K562 (cell line): ENCODE measurements around the gene HSDL2. TPM values are rescaled to one million over a fixed set of nuclear protein-coding genes. Genes with fewer than 3 reads are reported as not detected.

ENCODE experiments used
- AFF1 ChIP-seq, 2 experiments: fragments of 450-650 bp; IDR thresholded peaks; 2 replicates each; pipeline ENCODE4 v1.6.1; 2018; ENCODE audit warnings: mild to moderate bottlenecking in 2 of 2, low read depth in 1 of 2; ENCODE audit not compliant: partially characterized antibody in 2 of 2
- CHCHD3 ChIP-seq: fragments of 250-450 bp; sonication (Bioruptor Pico); IDR thresholded peaks from 2 replicates; pipeline ENCODE4 v2.1.2; 2022; ENCODE audit warnings: mild to moderate bottlenecking
- CHD4 ChIP-seq: fragments of 200-600 bp; sonication (generic); IDR thresholded peaks from 3 replicates; pipeline ENCODE4 v1.6.1; 2012; ENCODE audit warnings: low read depth, mild to moderate bottlenecking, mixed read lengths, low read length, inconsistent platforms; ENCODE audit not compliant: insufficient read depth, insufficient replicate concordance, poor library complexity, severe bottlenecking
- FOXJ3 ChIP-seq: sonication (generic); formaldehyde crosslinking; IDR thresholded peaks from 2 replicates; pipeline ENCODE4 v1.4.0; 2020; ENCODE audit warnings: mild to moderate bottlenecking, missing genetic modification reagents
- GATAD2A ChIP-seq: fragments of 450-650 bp; IDR thresholded peaks from 2 replicates; pipeline ENCODE4 v1.6.1; 2017
- HOMEZ ChIP-seq: fragments of 250-450 bp; sonication (Bioruptor Pico); IDR thresholded peaks from 2 replicates; pipeline ENCODE4 v1.4.0; 2020; ENCODE audit warnings: mild to moderate bottlenecking, moderate library complexity
- IFI16 ChIP-seq: fragments of 250-450 bp; sonication (Bioruptor Pico); IDR thresholded peaks from 2 replicates; pipeline ENCODE4 v2.1.2; 2022; ENCODE audit warnings: mild to moderate bottlenecking, inconsistent platforms
- NFIX ChIP-seq: fragments of 250-450 bp; sonication (Bioruptor Pico); IDR thresholded peaks from 2 replicates; pipeline ENCODE4 v1.4.0; 2020; ENCODE audit warnings: low read depth, mild to moderate bottlenecking, moderate library complexity
- PCBP1 ChIP-seq: fragments of 200-400 bp; formaldehyde crosslinking; IDR thresholded peaks from 2 replicates; pipeline ENCODE4 v1.6.1; 2018; ENCODE audit warnings: mild to moderate bottlenecking, low read depth, low read length; ENCODE audit not compliant: poor library complexity, severe bottlenecking
- SMARCA5 ChIP-seq: fragments of 450-650 bp; IDR thresholded peaks from 2 replicates; pipeline ENCODE4 v1.6.1; 2016
- SMARCC2 ChIP-seq: fragments of 450-650 bp; IDR thresholded peaks from 2 replicates; pipeline ENCODE4 v1.6.1; 2017; ENCODE audit warnings: antibody characterized with exemption, moderate library complexity, mild to moderate bottlenecking, low read depth
- TCF7 ChIP-seq: sonication (generic); IDR thresholded peaks from 2 replicates; pipeline ENCODE4 v1.6.1; 2016; ENCODE audit warnings: antibody characterized with exemption, borderline replicate concordance
- TEAD4 ChIP-seq, 2 experiments: sonication (generic) in 1 of 2; formaldehyde crosslinking in 1 of 2; IDR thresholded peaks; 2 replicates each; pipeline versions ENCODE4 v1.6.1 to v1.8.0; 2012 to 2022; ENCODE audit warnings: borderline replicate concordance in 1 of 2, inconsistent platforms in 1 of 2, low read length in 1 of 2, mild to moderate bottlenecking in 1 of 2, missing genetic modification reagents in 1 of 2
- ZNF589 ChIP-seq: fragments of 200-800 bp; sonication (Bioruptor generic); IDR thresholded peaks from 2 replicates; pipeline ENCODE4 v1.6.1; 2016; ENCODE audit warnings: low read depth, missing genetic modification characterization, missing compliant biosample characterization
- ZNF639 ChIP-seq, 2 experiments: fragments of 200-800 bp in 1 of 2; sonication (Bioruptor generic) in 1 of 2; sonication (generic) in 1 of 2; formaldehyde crosslinking in 1 of 2; IDR thresholded peaks in 1 of 2; conservative IDR thresholded peaks in 1 of 2; 2 replicates each; pipeline versions ENCODE4 v1.5.0 to v1.6.1; 2016 to 2020; ENCODE audit warnings: missing compliant biosample characterization in 1 of 2, missing genetic modification characterization in 1 of 2, missing genetic modification reagents in 1 of 2
- polyA plus RNA-seq, 8 experiments: library from polyadenylated mRNA; depleted of rRNA in 4 of 8; stranded (reverse) in 5 of 8; unstranded in 3 of 8; fragments of >200 nt; fragmentation: Nextera tagmentation in 2 of 8; fragmentation: Illumina TruSeq in 1 of 8; extraction: Ambion mirVana in 2 of 8; extraction: Trizol in 1 of 8; gene quantifications; 2 replicates each; pipeline versions ENCODE4 v1.2.1 to v1.2.3, GENCODE V29; 2011 to 2014; ENCODE audit warnings: inconsistent platforms in 1 of 8, missing spikeins in 1 of 8
- total RNA-seq, 7 experiments: library from RNA; depleted of rRNA in 6 of 7; stranded (reverse); fragments of >200 nt in 6 of 7; fragmentation: Illumina TruSeq in 2 of 7; extraction: Trizol in 2 of 7; gene quantifications; 2 replicates each; pipeline versions ENCODE4 v1.2.1 to v1.2.3, GENCODE V29; 2011 to 2021; ENCODE audit warnings: low replicate concordance in 1 of 7
- TF ChIP-seq, protein P1 (sequence below), 2 experiments: fragments of 450-650 bp; conservative IDR thresholded peaks; 2 replicates each; pipeline ENCODE4 v1.6.1; 2017; ENCODE audit warnings: mild to moderate bottlenecking in 2 of 2, moderate library complexity in 2 of 2

HSDL2 gene
- total and polyA plus RNA-seq, 9 of the 15 experiments (the other 6 are each of a cell fraction or from before 2014, with no cell fraction given): 22.8 to 74.1 (median 35.6) TPM

DNA sequence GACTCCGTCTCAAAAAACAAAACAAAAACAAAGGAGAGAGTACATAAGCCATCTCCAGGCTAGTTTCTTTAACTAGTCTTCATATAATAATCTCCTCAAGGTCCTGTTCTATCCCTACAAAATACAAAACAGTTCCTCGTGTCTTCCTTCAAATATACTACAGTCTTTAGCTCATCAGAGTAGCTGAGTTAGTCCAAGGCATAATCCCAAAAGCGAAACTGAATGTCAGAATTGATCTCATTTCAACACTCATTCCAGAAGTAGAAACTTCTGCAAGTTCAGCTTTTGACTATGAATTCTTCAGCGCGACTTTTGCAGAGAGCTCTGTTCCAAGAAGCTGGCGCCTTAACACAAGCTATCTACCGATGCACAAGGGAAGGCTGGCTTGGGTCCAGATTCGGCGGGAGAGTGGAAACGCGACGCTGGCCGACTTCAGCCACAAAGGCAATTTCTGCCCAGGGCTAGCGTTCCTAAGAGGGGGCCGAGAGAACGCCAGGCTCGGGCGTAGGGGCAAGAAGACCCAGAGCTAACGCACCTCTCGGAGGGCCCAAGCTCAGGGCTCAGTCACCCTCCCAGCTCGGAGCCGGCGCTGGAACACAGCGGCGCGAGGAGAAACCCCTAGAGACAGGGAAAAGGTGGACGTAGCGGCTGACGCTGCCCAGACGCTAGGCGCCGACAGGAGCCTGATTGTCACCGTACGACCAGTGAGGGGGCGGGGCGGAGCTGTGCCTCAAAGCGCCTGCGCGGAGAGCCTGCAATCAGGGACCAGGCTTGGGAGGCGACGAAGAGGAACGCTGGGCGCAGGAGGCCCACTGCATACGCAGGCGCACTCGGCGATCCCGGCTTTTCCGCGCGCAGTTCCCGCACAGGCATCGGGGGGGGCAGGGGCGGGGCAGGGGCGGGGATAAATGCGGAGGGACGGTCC is 469 bp upstream of the HSDL2 start (continued):
- TF ChIP-seq AFF1 (IDR thresholded peaks at IDR 0.05; ENCODE audit: low read depth in 1 of 2, partially characterized antibody in 2 of 2) (peak; percentile 19 to 61), CHD4 (no peak), PCBP1 (peak; percentile 19), FOXJ3 (CRISPR knock-in tag) (no peak), TCF7 (no peak), HOMEZ (no peak), IFI16 (CRISPR knock-in tag) (no peak), GATAD2A (0 out of 2 replicates have a peak, but pooled peaks have one; percentile 16), ZNF589 (no peak), SMARCA5 (no peak; the same call in 1 of the 2 replicates), ZNF639 (CRISPR knock-in tag; conservative IDR thresholded peaks at IDR 0.05 in 1 of 2, IDR thresholded peaks at IDR 0.05 in 1 of 2) (0 out of 4 replicates have a peak, but pooled peaks of 1 of the 2 experiments have one; percentile 32), NFIX (CRISPR knock-in tag) (peak; percentile 31; the same call in 1 of the 2 replicates), CHCHD3 (CRISPR knock-in tag) (no peak), TEAD4 (IDR thresholded peaks at IDR 0.05; ENCODE audit: low read length) (peak; percentile 46), TEAD4 (CRISPR knock-in tag; IDR thresholded peaks at IDR 0.05; ENCODE audit: borderline replicate concordance) (no peak), SMARCC2 (peak; percentile 43; the same call in 1 of the 2 replicates)
- TF ChIP-seq, protein P1, sequence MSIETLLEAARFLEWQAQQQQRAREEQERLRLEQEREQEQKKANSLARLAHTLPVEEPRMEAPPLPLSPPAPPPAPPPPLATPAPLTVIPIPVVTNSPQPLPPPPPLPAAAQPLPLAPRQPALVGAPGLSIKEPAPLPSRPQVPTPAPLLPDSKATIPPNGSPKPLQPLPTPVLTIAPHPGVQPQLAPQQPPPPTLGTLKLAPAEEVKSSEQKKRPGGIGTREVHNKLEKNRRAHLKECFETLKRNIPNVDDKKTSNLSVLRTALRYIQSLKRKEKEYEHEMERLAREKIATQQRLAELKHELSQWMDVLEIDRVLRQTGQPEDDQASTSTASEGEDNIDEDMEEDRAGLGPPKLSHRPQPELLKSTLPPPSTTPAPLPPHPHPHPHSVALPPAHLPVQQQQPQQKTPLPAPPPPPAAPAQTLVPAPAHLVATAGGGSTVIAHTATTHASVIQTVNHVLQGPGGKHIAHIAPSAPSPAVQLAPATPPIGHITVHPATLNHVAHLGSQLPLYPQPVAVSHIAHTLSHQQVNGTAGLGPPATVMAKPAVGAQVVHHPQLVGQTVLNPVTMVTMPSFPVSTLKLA (conservative IDR thresholded peaks at IDR 0.05): peak; percentile 52 to 72
